GM21576 (cell line): ENCODE data around the gene GPR61.

Experiments used
- ATAC-seq: cut with Tn5 transposase; IDR thresholded peaks from one replicate; pipeline ENCODE4 v1.9.1; 2021; ENCODE audit warnings: mild to moderate bottlenecking, moderate library complexity; ENCODE audit not compliant: unreplicated experiment

Gene GPR61

GRCh38 chr1:109539676-109540075 lies at the start of gene GPR61:
Gene GPR61, plus strand, starts transcription at chr1:109539872. Its CDS starts 3,151 bp downstream, at chr1:109543023.
- no peak for ATAC-seq

DNA sequence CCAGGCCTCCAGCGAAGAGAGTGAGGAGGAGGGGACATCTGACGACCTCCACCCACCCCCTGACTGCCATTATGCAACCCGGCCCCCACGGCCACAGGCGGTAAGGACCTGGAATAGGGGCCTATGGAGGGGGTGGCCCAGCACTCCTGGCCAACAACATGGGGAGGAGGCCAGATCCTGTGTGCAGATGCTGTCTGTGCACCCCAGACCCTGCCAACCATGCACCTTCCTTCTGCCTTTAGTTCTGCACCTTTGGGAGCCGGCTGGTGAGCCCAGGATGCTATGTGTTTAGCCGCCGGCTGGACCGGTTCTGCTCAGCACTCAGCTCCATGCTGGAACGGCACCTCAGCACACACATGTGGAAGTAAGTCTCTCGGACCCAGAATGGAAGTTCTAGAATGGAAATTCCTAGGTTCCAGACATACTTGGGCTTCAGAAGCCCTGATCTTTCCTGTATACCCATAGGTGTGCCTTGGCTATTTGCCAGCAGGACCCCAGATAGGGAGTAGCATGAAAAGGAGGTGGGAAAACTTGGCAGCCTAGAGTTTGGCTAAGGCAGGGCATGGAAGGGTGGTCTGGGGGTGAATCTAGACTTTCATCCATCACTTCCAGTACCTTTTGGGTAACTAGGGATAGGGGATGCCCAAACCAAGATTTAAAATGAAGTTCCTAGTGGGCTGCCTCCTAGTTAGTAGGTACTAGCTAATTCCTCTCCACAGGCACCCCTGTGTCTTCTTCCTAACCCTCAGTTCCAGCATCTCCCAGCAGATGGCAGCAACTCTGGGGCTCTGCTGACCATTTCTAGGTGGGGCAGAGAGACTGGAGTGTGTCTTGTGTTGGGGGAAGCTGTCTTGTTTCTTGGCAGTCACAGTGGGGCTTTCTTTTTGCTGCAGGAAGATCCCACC lies 49.4 kb upstream of the GPR61 start:
- ATAC-seq = no peak

DNA sequence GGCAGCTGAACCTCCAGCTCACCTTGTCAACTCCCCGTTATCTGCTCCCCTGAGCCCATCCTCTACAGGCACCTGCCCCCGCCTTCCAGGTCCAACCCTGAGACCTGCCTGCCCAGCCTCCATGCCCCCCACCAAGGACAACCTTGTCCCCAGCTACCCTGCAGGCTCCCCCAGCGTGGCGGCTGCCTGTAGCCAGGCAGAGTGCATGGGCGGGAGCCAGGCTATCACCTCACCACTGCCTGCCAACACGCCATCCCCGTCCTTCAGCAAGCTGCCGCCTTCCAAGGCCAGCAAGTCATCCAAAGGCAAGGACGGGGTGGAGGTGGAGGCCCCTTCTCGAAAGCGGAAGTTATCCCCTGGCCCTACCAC lies 48.8 kb upstream of the GPR61 start:
- ATAC-seq = no peak

DNA sequence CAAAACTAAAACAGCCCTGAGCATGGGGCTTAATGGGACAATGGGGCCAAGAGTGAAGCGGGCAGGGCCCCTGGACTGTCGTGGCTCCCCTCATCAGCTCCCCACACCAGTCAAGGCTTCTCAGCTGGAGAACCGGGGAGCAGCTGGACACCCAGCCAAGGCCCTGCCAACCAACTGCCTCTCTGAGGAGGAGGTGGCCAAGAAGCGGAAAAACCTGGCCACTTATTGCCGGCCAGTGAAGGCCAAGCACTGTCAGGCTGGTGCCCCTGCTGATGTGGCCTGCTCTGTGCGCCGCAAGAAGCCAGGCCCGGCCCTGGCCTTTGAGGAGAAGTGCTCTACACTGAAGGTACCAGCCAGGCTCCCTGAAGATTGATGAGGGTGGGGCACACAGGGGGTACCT lies 48.3 kb upstream of the GPR61 start:
- ATAC-seq = no peak

DNA sequence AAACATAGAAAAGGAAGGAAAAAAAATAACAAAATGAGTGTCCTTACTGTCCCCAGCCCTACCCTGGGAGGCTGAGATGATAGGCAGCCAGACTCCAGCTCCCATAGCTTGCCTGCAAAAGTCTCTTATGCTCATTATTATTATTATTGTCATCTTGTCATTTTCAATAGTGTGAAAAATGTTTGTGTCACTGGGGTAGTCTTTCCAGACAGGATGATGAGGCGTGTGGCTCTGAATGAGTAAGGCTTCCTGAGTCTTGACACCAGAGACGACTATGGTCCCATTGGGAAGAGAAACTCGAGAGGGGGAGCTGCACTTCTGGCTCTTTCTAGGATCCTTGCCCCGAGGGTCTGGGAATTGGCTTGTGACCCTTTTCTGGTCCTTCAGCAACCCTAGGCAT lies 46.9 kb upstream of the GPR61 start:
- ATAC-seq = no peak

- no peak for ATAC-seq
These were observed 46.4 kb upstream of the GPR61 start for GRCh38 chr1:109493227-109493626.

DNA sequence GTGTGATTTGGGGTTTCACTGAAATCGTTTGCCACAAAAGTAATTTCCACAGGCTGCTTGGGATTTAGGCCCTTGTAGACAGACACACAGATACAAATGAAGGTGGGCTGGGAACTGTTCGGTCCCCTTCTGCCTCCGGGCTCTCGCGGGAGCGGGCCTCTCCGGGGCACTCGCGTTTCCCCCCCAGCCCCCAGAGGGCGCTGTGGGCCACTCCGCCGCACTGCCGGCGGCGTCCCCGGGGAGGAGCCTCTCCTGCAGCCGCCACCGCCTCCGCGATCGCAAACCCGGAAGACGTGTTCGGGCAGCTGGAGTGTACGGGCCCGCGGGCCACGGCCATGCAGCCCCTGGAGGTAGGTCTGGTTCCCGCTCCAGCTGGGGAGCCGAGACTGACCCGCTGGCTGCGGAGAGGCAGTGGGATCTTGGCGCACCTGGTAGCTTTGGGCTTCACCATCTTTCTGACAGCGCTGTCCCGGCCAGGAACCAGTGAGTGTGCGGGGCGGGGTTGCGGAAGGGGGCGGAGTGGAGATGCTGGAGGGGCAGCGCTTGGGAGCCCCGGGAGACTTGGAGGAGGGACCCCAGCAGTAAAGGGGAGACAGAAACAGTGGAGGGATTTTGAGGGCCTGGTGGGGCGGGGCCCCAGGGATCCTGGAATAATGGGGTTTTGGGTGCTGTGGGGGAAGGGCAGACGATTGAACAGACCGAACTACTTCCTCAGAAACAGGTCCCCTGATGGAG lies 45.7 kb upstream of the GPR61 start, which contains the start of gene CYB561D1:
TSS of gene CYB561D1 (plus strand) at position 290 of the 735 bp plus-strand sequence. CDS start at position 336, 46 bp downstream.
- peak; percentile 86 for ATAC-seq

DNA sequence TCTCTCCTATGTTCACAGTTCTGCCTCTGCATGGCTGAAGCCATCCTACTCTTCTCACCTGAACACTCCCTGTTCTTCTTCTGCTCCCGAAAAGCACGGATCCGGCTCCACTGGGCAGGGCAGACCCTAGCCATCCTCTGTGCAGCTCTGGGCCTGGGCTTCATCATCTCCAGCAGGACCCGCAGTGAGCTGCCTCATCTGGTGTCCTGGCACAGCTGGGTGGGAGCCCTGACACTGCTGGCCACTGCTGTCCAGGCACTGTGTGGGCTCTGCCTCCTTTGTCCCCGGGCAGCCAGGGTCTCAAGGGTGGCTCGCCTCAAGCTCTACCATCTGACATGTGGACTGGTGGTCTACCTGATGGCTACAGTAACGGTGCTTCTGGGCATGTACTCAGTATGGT lies 43.9 kb upstream of the GPR61 start:
- ATAC-seq = no peak

DNA sequence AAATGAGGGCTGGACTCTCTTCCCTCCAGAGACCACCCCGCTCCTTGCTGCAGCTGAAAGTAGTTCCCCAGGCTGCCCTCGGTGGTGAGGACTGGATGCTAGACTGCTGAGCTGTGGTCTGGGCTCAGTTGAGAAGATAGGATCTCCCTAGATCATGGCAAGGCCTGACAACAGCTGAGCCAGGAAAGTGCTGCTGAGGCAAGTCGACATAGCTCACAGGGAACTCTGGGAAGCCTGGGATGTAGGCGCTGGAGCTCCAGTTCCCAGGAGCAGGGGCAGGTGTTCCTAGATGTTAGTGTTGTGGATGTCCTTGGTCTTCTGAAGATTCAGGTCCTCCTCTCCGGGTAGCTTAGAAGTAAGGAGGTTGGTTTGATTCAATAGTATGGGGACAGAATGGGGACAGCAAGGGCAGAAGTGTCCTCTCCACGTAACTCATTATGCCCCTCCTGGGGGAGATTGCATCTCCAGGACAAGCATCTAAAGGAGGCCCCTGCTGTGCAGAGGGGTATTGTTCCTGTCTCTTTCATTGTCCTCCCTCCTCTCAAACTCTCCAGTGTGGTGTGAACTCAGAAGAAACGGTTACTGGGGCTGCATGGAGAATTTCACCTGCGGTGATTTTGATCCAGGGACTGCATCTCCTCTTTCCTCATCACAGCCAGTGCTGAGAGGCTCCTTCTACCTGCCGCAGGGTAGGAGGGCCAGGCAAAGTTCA lies 42.1 kb upstream of the GPR61 start:
- no peak for ATAC-seq

- ATAC-seq = no peak
These were observed 41.4 kb upstream of the GPR61 start for GRCh38 chr1:109498161-109498801.

DNA sequence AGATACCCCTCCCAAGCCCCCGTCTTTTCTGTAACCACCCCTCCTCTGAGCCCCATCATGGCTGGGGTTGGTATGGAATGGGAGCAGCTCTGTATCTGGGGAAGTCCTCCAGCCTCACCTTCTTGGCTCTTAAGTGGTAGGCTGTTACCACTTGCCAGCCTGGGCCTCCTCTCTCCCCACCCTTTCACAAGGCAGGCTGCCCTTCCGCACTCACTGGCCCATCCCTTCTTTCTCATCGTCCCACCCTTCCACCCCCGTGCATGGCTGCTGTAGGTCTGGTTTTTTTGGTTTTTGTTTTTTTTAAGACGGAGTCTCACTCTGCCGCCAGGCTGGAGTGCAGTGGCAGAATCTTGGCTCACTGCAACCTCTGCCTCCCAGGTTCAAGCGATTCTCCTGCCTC lies 40.6 kb upstream of the GPR61 start:
- no peak for ATAC-seq

- ATAC-seq = no peak
These were observed 39.8 kb upstream of the GPR61 start for GRCh38 chr1:109499661-109500536.

DNA sequence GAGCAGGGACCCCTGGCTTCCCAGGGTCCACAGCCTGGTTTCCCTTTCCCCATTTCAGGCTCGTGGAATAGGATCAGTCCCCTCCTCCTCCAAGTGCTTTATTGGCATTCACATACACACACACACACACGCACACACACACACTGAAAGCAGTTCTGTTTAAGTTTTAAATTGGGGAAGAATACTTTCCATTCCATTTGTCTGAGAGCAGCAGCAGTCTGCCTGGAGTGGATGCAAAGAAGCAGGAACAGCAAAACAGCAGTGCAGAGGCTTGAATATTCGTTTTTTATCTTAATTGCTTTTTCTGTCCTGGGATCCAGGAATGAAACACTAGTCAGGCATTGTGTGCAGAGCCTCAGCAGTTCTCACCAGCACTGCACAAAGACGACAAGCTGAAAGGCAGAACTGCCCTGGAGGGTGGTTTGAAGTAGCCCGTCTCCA lies 38.7 kb upstream of the GPR61 start:
- ATAC-seq = no peak

DNA sequence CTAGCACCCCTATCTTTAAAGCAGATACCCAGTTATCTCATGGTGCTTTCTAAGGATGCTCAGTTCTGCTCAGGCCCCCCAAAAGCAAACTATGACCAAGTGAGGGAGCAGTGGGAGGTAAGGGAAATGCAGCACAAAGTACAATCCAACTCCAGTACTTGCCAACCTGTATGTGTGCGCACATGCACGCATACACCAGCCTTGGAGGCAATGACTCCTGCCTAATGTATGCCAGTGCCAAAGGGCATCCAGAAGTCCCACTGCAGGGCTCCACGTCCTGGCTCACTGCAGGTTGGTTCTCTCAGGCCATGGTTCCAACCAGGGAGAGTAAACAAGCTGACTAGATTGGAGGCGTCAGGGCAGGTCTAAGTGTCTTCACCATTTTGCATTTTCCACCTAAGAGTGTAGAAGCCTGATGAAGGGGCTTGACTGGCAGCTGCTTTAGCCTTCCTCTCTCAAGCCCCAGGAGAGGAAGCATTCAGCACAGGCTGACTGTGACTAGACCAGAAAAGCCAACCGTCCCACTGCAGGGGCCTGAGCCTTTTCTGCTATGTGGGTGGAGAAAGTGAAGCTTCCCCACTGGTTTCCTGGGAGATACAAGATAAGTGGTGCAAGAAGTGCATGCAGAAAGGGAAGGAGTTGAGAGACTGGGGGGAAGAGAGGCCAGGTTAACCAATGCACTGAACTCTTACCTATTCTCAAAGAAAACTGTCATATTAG lies 37.9 kb upstream of the GPR61 start:
- ATAC-seq = no peak

DNA sequence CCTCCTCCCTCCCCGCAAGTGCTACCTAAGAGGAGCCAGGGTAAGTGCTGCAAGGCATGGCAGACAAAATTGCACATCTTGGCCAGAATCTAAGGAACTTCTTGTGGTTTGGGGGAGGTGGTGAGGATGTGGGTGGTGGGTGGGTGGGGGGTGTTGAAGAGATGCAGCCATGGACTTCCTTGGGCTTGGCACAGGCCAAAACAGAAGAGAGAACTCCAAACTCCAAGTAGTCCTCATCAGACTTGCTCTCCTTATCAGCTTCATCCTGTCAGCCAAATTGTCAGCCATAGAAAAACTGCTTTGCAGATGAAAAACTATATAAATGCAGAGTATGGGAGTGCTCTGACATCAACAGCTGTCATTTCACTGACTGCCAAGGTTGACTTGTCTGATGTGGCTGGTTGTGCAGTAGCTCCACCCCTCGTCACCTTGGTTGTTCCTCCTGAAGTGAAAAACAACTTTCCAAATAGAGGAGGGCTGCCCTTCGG lies 37.3 kb upstream of the GPR61 start:
- no peak for ATAC-seq

DNA sequence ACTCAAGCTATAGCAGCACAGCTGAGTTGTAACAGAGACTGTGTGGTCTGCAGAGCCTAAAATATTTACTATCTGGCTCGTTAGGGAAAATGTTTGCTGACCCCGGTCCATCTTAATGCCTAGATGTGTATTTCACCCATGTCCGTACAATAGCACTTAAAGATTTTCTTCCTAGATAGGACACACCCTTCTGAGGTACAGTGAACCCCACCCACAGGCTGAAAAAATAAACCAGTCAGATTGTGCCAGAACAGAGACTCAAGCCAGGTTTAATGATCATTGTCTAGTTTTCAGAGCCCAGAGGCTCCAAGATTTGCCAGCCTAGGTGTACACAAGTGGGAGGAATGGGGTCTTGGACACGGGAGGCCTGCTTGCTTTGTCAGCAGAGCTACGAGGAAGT lies 35.7 kb upstream of the GPR61 start:
- no peak for ATAC-seq

GRCh38 chr1:109504974-109505373 lies 34.7 kb upstream of the GPR61 start:
- ATAC-seq = no peak

- no peak for ATAC-seq
These were observed 31.4 kb upstream of the GPR61 start for GRCh38 chr1:109508001-109508872.
